Heart right ventricle (tissue), 16 donors: ENCODE measurements around the gene CTDSPL. TPM values are rescaled to one million over a fixed set of nuclear protein-coding genes. Genes with fewer than 3 reads are reported as not detected.
A peak's percentile ranks its signal among the peaks of the same experiment; 100 is the strongest.

ENCODE experiments used
- ATAC-seq, 8 donors: fragments of 200-7000 bp; cut with Tn5 transposase; one replicate each; pipeline ENCODE4 v1.9.1; 2020; ENCODE audit warnings: mild to moderate bottlenecking in 8 of 8, moderate library complexity in 8 of 8, moderate number of reproducible peaks in 1 of 8
- DNase-seq, 2 donors: peaks; one replicate each; pipeline ENCODE4 v3.0.0-alpha.2; 2020
- H3K27ac ChIP-seq, 10 donors: fragments of 200-600 bp; sonication (generic) in 2 of 10; one replicate each; pipeline versions ENCODE4 v1.5.0 to v1.8.0; 2020 to 2022; ENCODE audit warnings: mild to moderate bottlenecking in 3 of 10
- H3K27me3 ChIP-seq, 7 donors: fragments of 200-600 bp; one replicate each; pipeline ENCODE4 v1.8.0; 2021 to 2022; ENCODE audit warnings: mild to moderate bottlenecking in 2 of 7
- H3K36me3 ChIP-seq, 9 donors: fragments of 200-600 bp; sonication (generic) in 1 of 9; one replicate each; pipeline versions ENCODE4 v1.5.0 to v1.8.0; 2020 to 2022; ENCODE audit warnings: mild to moderate bottlenecking in 2 of 9
- H3K4me1 ChIP-seq, 9 donors: fragments of 200-600 bp; sonication (generic) in 1 of 9; one replicate each; pipeline versions ENCODE4 v1.5.0 to v1.8.0; 2020 to 2022; ENCODE audit warnings: mild to moderate bottlenecking in 4 of 9
- H3K4me3 ChIP-seq, 10 donors: fragments of 200-600 bp; sonication (generic) in 2 of 10; one replicate each; pipeline versions ENCODE4 v1.5.0 to v1.8.0; 2020 to 2022; ENCODE audit warnings: mild to moderate bottlenecking in 7 of 10, moderate library complexity in 2 of 10
- H3K9me3 ChIP-seq, 11 donors: fragments of 200-600 bp in 10 of 11; sonication (generic) in 2 of 11; one replicate each; pipeline versions ENCODE4 v1.5.0 to v1.8.0; 2013 to 2022; ENCODE audit warnings: mild to moderate bottlenecking in 2 of 11, control low read depth in 1 of 11, moderate library complexity in 1 of 11
- CTCF ChIP-seq, 9 donors: fragments of 200-600 bp; sonication (generic) in 2 of 9; IDR thresholded peaks; one replicate each; pipeline versions ENCODE4 v1.5.0 to v1.8.0; 2021 to 2022; ENCODE audit warnings: antibody characterized with exemption in 9 of 9, mild to moderate bottlenecking in 5 of 9, moderate library complexity in 1 of 9
- WGBS, 2 donors: extraction: QIAGEN DNeasy Blood & Tissue Kit; methylation state at CpG; one replicate each; pipeline ENCODE4 v1.1.7; 2013; ENCODE audit warnings: inconsistent platforms in 1 of 2; 5-methylcytosine and 5-hydroxymethylcytosine counted together
- intact Hi-C, 10 donors: fragments of 100-400 bp; cut with DNase I; formaldehyde crosslinking; loops; one replicate each; pipeline versions ENCODE4 v1.11.1 to v1.14.2; 2022
- polyA plus RNA-seq, 2 donors: library from polyadenylated mRNA; stranded (reverse); fragments of 200-250 nt; gene quantifications; one replicate each; pipeline ENCODE4 v1.2.3, GENCODE V29; 2013
- total RNA-seq, 10 donors: library from RNA; stranded (reverse); fragmentation: NEBNext Ultra II Directional in 3 of 10; extraction: Animal tissue kit (Norgen Biotek cat#: 25700) in 3 of 10; gene quantifications; one replicate each; pipeline versions ENCODE4 v1.2.1 to v1.2.4, GENCODE V29; 2021 to 2023
- donor health status: Arrhythmogenic right ventricular cardiomyopathy.
- donor health status: ischemic (EF 13 %, LVEDD 7.1; RV severe dilation, severe dysfunction).
- donor health status: healthy with polysubstance abuse.
- donor health status: DM: no; HTN: yes; CAD: no.
- donor health status: DM: no; HTN: no; CAD: no.
- donor health status: ischemic (EF 25% LVEDD 6.9; RV normal size, moderate dysfunction).
- donor health status: ischemic (EF 25% LVEDD 5.7; RV mildly dilated, moderate dysfunction).
- donor health status: healthy.
- donor health status: DM: yes; HTN: yes; CAD: no.
- donor health status: Ischemic cardiomyopathy.
- donor health status: ischemic (EF 35%, LVEDD 5.7; RV mildly dilated, moderate dysfunction).
- donor health status: nonischemic (EF 11% LVEDD 7.7; RV severe dilation, severe dysfunction).
- donor health status: DM: yes; HTN: yes; CAD: no.
- donor health status: PGD.
- donor health status: ischemic (EF 29% LVEDD 5.4; RV normal size, mild dysfunction).
- donor health status: nonischemic (EF 23%, LVEDD 6.1; RV moderate dilation, normal function).

Gene CTDSPL
- total and polyA plus RNA-seq, 12 donors, result 5.4 to 51.5 (median 41.2) TPM

GRCh38 chr3:37991109-37991508 lies 129.4 kb downstream of the CTDSPL start:
- Histone ChIP-seq H3K4me1 (peaks cover 0 to 32% (median 13%) of the 10 kb centered on the region in 9 donors), H3K36me3 (peaks cover 0 to 8% (median 0%) of the 10 kb centered on the region in 9 donors), H3K27ac (no peak overlapping the region), H3K27me3 (no peaks in the 10 kb centered on the region), H3K9me3 (no peaks in the 10 kb centered on the region), H3K4me3 (no peak overlapping the region)
- ATAC-seq, result no peak
- no peak for DNase-seq
- TF ChIP-seq CTCF (IDR thresholded peaks at IDR 0.05), result no peak
- WGBS, 2 donors, result 61 to 69% methylated on average over 6 of the region's 6 CpGs
- intact Hi-C loops, result no loop called here

GRCh38 chr3:37991823-37992222 lies 130.1 kb downstream of the CTDSPL start:
- ATAC-seq (peak in 2 of 8 donors; percentile 9 to 18), DNase-seq (no peak)
- intact Hi-C loops, result no loop called here
- TF ChIP-seq CTCF (IDR thresholded peaks at IDR 0.05), result no peak
- no peak overlapping the region for H3K27ac ChIP-seq
- peaks cover 0 to 13% (median 0%) of the 10 kb centered on the region in 9 donors for H3K36me3 ChIP-seq
- no peaks in the 10 kb centered on the region for H3K27me3 ChIP-seq
- peaks cover 0 to 29% (median 12%) of the 10 kb centered on the region in 9 donors for H3K4me1 ChIP-seq
- 77 to 98% methylated on average over 7 of the region's 7 CpGs for WGBS, 2 donors
- H3K9me3 ChIP-seq, result no peaks in the 10 kb centered on the region
- no peak overlapping the region for H3K4me3 ChIP-seq

- no peak overlapping the region for H3K4me3 ChIP-seq
- H3K4me1 ChIP-seq, result peaks cover 0 to 35% (median 12%) of the 10 kb centered on the region in 9 donors
- WGBS, 2 donors, result 84 to 89% methylated on average over 9 of the region's 9 CpGs
- ATAC-seq (no peak), DNase-seq (no peak)
- intact Hi-C loops, result no loop called here
- H3K27ac ChIP-seq, result no peak overlapping the region
- peaks cover 0 to 15% (median 0%) of the 10 kb centered on the region in 9 donors for H3K36me3 ChIP-seq
- H3K27me3 ChIP-seq, result no peaks in the 10 kb centered on the region
- no peak for TF ChIP-seq CTCF (IDR thresholded peaks at IDR 0.05)
- H3K9me3 ChIP-seq, result no peaks in the 10 kb centered on the region
Measured at GRCh38 chr3:37992271-37993066, 130.8 kb downstream of the CTDSPL start.

GRCh38 chr3:37993067-37993455 lies 131.4 kb downstream of the CTDSPL start:
- H3K9me3 ChIP-seq, result no peaks in the 10 kb centered on the region
- no peak for ATAC-seq
- peaks cover 0 to 15% (median 0%) of the 10 kb centered on the region in 9 donors for H3K36me3 ChIP-seq
- peak overlapping the region in 1 of 10 donors; percentile 69 for H3K4me3 ChIP-seq
- no peak for TF ChIP-seq CTCF (IDR thresholded peaks at IDR 0.05)
- H3K27me3 ChIP-seq, result no peaks in the 10 kb centered on the region
- intact Hi-C loops, result no loop called here
- peak overlapping the region in 3 of 10 donors; percentile 82 to 95 (median 86) for H3K27ac ChIP-seq
- no peak for DNase-seq
- peaks cover 0 to 40% (median 16%) of the 10 kb centered on the region in 9 donors for H3K4me1 ChIP-seq
- WGBS, 2 donors, result 91 to 92% methylated on average over 8 of the region's 8 CpGs
